Middle frontal gyrus (tissue), 1 donor: ENCODE measurements around the gene CACNB2.
"Not testable (repeated sequence)": the region's sequence is repeated elsewhere in the genome, so short reads cannot be mapped to it uniquely, and the experiment has no call there.

ENCODE experiments used
- DNase-seq: peaks from one replicate; pipeline ENCODE4 v3.0.0-alpha.2; 2015; ENCODE audit warnings: low spot score; ENCODE audit errors: extremely low spot score

The CACNB2 gene

GRCh38 chr10:18556522-18557147 lies 416.4 kb downstream of the CACNB2 start:
- DNase-seq = no peak

GRCh38 chr10:18557960-18558359 lies 417.7 kb downstream of the CACNB2 start:
- no peak for DNase-seq

- DNase-seq = no peak
Measured at GRCh38 chr10:18561861-18562551, 421.8 kb downstream of the CACNB2 start.

GRCh38 chr10:18563003-18563726 lies 422.9 kb downstream of the CACNB2 start:
- DNase-seq = no peak

GRCh38 chr10:18565006-18565405 lies 424.8 kb downstream of the CACNB2 start:
- no peak for DNase-seq

- no peak for DNase-seq
Measured at GRCh38 chr10:18566177-18566576, 426.0 kb downstream of the CACNB2 start.

- DNase-seq = no peak
Measured at GRCh38 chr10:18567343-18567856, 427.2 kb downstream of the CACNB2 start.

GRCh38 chr10:18570386-18570785 lies 430.2 kb downstream of the CACNB2 start:
- DNase-seq = not testable (repeated sequence)

- DNase-seq = no peak
Measured at GRCh38 chr10:18571076-18571475, 430.9 kb downstream of the CACNB2 start.

- no peak for DNase-seq
Measured at GRCh38 chr10:18571780-18572179, 431.6 kb downstream of the CACNB2 start.

- no peak for DNase-seq
Measured at GRCh38 chr10:18572959-18573561, 432.8 kb downstream of the CACNB2 start.

GRCh38 chr10:18576586-18576985 lies 436.4 kb downstream of the CACNB2 start:
- no peak for DNase-seq

GRCh38 chr10:18577823-18578685 lies 437.8 kb downstream of the CACNB2 start:
- no peak for DNase-seq

GRCh38 chr10:18582803-18583202 lies 442.6 kb downstream of the CACNB2 start:
- no peak for DNase-seq

GRCh38 chr10:18583575-18584270 lies 443.5 kb downstream of the CACNB2 start:
- no peak for DNase-seq

GRCh38 chr10:18586637-18587036 lies 446.4 kb downstream of the CACNB2 start:
- DNase-seq = not testable (repeated sequence)

GRCh38 chr10:18591141-18591540 lies 450.9 kb downstream of the CACNB2 start:
- not testable (repeated sequence) for DNase-seq
